Middle frontal gyrus (tissue), 1 donor: ENCODE measurements around the gene GLDN.

Experiments
- DNase-seq: peaks from one replicate; pipeline ENCODE4 v3.0.0-alpha.2; 2015; ENCODE audit warnings: low spot score; ENCODE audit errors: extremely low spot score

The GLDN gene

GRCh38 chr15:51341366-51342226 lies at the start of gene GLDN:
Gene GLDN (plus strand): TSS chr15:51341655. CDS start chr15:51341685, 30 bp downstream.
- peak; percentile 67 for DNase-seq

GRCh38 chr15:51298620-51299019 lies 42.8 kb upstream of the GLDN start:
- no peak for DNase-seq

GRCh38 chr15:51299187-51300015 lies 42.1 kb upstream of the GLDN start:
- no peak for DNase-seq

DNA sequence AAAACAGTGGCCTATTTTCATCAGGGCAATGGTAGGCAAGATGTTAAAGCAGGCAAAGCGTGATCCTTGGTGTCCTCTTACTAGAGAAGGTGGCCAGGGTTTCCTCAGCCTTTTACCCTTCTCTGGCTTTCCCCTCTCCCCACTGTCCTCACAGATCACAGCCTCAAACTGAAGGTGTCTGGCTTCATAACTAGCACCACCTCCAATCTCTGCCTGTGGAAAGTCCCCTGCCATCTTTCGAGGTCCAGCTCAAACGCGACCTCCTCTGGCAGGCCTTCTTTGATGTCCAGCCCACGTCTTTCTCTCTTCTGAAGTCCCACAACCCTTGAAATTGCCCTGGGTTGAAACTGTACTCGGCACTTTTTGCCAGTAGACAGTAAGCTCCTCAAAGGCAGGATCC lies 39.0 kb upstream of the GLDN start:
- DNase-seq = no peak

GRCh38 chr15:51303462-51303980 lies 37.9 kb upstream of the GLDN start:
- no peak for DNase-seq

- DNase-seq = no peak
Measured at GRCh38 chr15:51307325-51307724, 34.1 kb upstream of the GLDN start.

DNA sequence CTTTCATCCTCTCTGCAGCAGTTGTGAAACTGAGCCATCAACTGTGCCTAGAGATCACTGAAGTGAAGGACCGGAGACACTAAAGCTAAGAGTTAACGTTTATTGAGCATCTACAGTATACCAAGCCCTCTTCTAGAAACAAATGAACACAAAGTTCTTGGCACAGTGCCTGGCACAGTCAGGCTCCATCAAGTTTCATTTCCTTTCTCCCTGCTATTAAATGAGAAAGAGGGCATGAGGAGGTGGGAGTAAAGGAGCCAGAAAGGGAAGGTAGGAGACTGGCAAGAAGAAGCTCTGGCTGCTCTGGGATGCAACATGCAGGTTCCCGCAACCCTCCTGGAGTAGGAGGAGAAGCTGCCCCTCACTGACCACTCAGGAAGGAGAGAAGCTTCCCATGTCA lies 33.6 kb upstream of the GLDN start:
- no peak for DNase-seq

DNA sequence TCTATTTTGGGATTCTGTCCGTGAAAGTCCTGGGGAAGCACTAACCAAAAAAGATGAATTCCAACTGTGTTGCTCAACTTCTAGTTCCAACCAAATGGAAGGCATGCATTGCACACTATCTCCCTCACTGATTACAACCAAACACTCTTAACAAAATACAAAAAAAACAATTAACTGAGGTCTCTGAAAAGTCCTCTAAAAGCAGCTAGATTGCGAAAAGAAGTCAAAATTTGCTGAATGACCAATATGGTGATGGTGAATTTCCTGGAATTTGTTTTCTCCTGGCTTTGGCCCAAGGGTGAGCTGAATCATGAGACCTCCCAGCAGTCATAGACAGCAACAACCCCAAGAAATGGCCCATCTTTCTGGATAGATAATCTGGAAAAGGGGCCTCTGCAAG lies 31.4 kb upstream of the GLDN start:
- DNase-seq = no peak

- no peak for DNase-seq
Measured at GRCh38 chr15:51311510-51311909, 29.9 kb upstream of the GLDN start.

- no peak for DNase-seq
Measured at GRCh38 chr15:51312166-51313073, 29.0 kb upstream of the GLDN start.

- no peak for DNase-seq
Measured at GRCh38 chr15:51313074-51313393, 28.4 kb upstream of the GLDN start.

- no peak for DNase-seq
Measured at GRCh38 chr15:51313644-51314280, 27.7 kb upstream of the GLDN start.

- DNase-seq = no peak
Measured at GRCh38 chr15:51314391-51315337, 26.8 kb upstream of the GLDN start.

DNA sequence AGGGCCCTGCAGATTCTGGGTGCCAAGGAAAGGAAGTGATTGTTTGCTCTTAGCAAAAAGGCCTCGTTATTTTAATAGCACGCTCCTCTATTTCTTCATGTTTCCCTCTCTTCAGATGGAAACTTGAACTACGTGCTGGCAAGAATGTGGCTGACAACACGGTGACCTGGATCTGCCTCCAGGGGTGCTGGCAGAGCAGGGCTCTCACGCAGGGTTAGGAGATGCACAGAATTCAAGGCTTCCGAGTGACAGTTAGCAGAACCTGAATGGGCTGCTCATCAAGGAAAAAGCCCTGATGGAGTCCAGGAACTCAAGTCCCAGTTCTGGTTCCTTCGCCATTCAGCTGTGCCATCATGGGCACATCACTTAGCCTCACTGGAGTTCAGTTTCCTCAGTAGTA lies 25.7 kb upstream of the GLDN start:
- no peak for DNase-seq

GRCh38 chr15:51316636-51317035 lies 24.8 kb upstream of the GLDN start:
- no peak for DNase-seq

DNA sequence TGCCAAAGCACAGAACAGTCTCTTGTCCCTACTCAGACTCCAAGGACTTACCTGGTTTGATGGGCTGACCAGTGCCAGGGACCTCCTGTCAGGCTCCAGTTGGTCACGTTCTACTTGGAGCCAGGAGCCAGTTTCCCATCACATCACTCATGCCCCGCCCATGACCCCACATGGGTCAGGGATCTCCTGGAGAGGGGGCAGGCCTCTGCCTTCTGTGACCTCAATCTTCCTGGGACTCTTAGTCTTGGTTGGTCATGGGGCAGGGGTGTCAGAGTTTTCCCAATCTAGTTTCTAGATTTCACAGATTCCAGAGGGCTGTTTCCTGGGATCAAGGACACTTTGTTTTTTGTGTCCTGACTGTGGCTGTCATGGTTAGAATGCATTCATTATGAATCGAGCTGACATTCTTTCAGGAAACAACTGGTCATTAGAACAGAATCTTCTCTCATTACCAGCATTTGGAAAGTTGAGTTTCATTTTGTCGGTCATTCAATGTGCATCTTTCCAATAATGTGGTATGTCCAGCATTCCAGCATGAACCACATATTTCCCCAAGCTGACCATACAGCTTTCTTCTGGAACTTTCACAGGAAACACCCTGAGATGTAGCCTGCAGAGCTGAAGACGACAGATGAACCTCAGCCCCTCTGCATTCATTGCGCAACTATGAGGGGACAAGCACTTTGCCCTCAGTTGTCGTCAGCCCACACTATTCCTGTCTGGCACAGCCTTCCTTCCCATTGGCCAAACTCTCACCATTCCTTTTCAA lies 22.9 kb upstream of the GLDN start:
- DNase-seq = no peak

GRCh38 chr15:51319539-51319938 lies 21.9 kb upstream of the GLDN start:
- no peak for DNase-seq

DNA sequence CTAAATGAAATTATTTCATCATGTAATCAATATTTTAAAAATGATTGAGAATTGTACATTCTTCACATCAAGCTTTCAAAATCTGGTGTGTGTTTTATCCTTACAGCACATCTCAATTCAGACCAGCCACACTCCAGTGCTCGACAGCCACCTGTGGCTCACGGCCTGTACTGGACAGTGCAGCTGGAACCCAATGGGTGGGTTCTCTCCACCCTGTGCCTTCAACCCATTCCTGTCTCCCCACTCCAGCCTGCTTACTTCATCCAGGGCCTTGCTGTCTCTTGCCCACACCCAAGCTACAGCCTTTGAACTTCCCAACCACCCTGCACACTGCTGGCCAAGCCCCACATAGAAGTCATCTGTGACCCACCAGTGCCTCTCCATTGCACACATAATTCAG lies 20.6 kb upstream of the GLDN start:
- no peak for DNase-seq

DNA sequence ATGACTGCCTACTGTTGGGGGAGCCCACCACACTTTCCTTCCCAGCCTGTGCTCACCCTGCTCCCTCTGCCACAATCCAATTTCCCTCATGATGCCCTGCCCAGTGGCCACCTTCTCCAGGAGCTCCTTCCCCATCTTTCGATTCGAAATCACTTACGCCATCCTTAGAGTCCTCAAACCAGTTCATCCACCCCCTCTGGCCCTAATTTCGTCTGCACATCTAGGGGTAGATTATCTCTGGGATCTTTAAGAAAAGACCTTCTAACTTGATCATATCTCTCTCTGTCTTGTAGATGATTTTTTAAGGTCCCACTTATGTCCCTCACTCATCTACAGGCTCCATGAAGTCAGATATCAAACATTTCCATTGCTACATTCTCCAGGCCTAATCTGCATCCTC lies 20.1 kb upstream of the GLDN start:
- no peak for DNase-seq
